HG02623 (cell line): ENCODE data around the gene MXD4.
"Not testable (repeated sequence)": the region's sequence is repeated elsewhere in the genome, so short reads cannot be mapped to it uniquely, and the experiment has no call there.

Experiments
- ATAC-seq: cut with Tn5 transposase; IDR thresholded peaks from one replicate; pipeline ENCODE4 v1.9.1; 2021; ENCODE audit warnings: moderate library complexity; ENCODE audit not compliant: unreplicated experiment

MXD4 gene

DNA sequence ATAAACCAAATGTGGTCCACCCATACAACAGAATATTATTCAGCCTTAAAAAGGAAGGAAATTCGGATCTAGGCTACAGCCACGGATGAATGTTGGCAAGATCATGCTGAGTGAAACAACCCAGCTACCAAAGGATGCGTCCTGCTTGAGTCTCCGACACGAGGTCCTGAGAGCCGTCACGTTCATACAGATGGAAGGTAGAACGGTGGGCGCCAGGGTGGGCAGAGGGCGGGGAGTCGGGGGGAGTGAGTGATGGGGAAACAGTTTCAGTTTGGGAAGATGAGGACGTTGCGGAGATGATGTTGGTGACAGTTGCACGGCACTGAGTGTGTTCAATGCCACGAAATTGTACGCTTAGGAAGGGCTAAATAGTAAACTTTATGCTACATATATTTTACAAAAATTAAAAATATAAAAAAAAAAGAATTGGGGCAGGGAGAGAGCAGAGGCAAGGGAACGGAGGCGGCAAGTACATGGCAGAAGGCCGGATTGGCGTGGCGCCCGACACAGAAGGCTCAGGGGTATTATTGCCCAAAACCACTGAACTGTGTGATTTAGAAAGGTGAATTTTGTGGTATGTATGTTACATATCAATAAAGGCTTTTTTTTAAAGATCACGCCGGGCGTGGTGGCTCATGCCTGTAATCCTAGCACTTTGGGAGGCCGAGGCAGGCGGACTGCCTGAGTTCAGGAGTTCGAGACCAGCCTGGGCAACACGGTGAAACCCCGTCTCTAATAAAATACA is 14.8 kb upstream of the MXD4 start:
- no peak for ATAC-seq

DNA sequence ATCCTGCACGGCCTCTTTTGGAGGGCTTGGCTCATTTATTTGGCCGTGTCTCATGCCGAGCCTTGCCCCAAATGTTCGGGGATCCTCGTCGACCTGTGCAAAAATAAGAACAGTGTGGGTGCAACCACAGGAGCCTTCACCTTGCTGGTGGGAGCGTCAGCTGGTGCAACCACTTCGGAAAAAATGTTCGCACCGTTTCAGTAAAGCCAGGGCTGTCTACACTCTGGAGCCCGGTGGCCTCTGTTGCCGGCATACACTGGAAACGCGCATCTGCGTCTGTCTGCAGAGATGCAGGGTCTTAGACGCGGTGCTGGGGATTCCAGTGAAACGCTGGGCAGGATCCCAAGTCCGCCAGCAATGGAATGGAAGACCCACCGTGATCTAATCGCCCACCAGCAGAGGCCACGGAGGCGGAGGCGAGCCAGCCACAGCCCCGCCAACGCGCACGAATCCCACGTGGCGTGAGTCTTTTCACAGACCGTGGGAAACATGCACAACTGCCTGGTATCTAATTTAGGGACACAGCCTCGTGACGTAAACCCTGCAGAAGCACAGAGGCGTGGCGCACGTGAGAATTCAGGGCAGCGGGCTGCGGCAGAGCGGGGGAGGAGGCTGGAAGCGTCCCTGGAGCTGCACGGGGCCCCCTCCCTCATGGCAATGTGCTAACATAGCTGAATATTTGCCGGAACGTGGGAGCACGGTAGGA is 13.8 kb upstream of the MXD4 start:
- no peak for ATAC-seq

GRCh38 chr4:2275044-2275397 is 13.1 kb upstream of the MXD4 start:
- ATAC-seq: not testable (repeated sequence)

GRCh38 chr4:2274320-2275043 is 12.6 kb upstream of the MXD4 start:
- no peak for ATAC-seq

GRCh38 chr4:2273657-2274319 is 11.9 kb upstream of the MXD4 start:
- ATAC-seq: no peak

DNA sequence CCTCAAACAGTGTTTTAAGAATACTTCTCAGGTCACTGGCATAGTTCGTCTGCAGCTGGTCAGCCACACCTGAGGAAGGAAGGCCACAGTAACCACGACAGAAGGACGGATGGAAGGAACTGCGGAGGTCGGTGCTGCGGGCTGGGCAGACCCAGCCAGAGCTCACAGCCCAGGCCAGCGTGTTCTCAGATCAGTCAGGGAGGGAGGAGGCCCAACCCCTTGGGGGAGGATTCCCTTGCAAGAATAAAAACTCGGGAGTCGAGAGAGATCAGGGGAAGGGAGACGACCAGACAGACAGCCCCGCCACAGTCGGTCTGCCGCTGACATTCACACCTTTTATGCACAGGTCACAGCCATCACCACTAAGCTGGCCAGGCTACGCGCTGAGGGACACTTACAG is 11.3 kb upstream of the MXD4 start:
- ATAC-seq: no peak

GRCh38 chr4:2272828-2273120 is 10.9 kb upstream of the MXD4 start:
- ATAC-seq: no peak

- no peak for ATAC-seq
These were observed 10.3 kb upstream of the MXD4 start for GRCh38 chr4:2272026-2272827.

DNA sequence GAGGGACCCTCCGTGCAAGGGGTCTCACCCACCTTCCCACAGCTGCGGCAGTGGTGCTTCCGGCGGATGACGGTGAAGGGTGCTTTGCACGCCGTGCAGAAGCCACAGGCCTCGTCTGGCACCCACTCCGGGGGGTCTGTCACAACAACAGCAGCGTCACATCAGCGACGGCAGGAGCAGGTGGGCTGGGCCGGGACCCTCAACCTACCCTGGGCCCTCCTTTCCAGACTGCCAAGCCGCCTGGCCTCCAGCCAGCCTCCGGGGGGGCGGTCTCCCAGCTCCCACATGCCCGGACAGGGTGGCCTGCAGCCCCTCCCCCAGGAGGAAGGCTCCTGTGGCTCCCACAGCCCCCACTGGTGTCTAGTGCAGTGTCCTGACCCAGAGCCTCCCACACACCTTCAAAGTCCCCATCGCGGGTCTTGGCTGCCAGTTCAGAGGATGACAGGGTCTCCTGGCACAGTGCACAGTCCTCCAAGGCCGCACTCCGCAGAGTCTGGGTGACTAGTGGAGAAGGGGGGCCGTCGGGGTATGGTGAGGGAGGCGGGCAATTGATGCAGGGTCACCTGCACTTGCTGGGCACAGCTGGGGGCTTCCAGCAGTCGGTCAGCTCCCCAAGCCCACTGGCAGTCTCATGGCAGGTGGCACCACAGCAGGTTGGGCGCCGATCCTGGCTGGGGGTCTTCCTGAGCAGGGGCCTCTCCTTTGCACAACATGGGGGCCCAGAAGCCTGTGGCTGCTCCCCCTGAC is 9.5 kb upstream of the MXD4 start:
- ATAC-seq: no peak

- ATAC-seq: no peak
These were observed 8.6 kb upstream of the MXD4 start for GRCh38 chr4:2270341-2271165.

DNA sequence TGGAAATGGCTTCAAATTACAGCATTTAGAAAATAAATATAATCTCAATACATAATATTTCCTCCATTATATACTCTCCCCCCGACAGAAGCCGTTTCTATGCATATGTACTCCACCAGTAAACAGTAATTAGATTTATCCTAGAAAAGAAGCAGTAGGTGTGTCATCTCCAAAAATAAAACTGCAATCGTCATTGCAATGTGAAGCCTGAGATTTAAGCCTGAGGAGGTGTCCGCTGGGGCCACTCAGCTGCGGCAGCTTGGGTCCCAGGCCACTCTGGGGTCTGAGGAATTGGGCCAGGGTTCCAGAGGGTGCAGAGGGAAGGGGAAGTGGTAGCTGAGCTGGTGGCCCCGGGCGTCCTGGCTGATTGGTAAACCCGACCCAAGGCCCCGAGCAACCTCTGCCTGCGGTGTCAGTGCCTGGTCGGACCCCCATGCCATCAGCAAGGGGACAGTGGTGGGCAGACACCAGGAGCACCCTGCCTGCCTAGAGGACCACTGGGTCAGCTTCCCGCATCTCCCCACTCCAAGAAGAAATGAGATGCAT is 7.8 kb upstream of the MXD4 start:
- no peak for ATAC-seq

DNA sequence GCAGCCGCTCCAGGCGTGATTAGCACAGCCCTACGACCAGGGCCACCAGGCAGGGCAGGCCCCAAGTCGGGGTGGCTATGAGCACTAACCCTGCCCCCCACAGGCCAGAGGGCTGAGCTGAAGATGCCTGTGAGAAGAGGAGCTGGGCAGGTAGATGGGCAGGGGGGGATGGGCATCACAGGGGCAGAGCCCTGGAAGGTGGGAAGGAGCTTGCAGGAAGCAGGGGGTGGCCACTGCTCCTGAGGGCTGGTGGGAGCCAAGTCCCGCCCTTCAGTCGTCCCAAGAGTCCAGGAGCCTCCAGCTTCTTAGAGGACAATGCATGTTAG is 7.3 kb upstream of the MXD4 start:
- ATAC-seq: no peak

GRCh38 chr4:2268357-2269205 is 6.7 kb upstream of the MXD4 start:
- ATAC-seq: no peak

- no peak for ATAC-seq
These were observed 5.9 kb upstream of the MXD4 start for GRCh38 chr4:2267841-2268240.

DNA sequence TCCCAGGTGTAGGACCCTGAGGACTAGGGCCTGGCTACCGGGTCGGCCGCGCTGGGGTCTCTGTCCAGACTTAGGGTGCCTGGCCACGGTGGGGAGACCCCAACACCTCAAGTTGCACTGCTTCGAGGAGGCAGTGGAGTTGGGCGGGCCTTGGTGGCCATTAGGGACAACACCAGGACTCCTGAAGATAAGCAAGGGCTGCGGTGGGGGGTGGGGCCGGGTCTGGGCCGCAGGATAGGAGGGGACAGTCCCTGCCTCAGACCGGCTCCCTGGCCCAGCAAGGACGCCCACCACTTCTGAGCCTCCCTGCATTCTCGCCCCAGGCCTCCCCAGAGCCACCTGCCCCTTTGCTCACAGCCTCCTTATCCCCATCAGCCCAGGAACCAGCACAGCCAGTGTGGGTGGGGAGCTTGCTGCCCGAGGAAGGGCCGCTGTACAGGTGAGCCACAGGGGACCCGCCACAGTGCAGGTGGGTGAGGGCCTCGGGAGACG is 5.5 kb upstream of the MXD4 start:
- ATAC-seq: no peak

DNA sequence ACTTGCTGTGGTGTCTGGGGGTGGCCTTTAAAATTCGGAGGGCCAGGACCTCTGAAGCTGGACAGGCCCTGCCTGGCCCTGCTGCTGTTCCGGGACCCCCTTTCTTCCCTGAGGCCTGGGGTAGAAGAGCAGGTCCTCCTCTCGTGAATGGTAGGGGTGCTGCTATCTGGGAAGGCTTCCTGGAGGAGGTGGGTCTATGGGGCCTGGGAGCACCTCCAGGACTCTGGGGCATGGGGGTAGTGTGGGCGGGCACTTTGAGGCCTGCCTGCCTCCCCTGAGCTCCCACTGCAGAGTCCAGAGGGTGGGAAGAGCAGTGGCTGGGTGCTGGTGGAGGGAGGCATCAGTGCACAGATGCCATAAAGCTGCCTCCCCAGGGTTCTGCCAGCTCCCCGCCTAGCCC is 4.9 kb upstream of the MXD4 start:
- ATAC-seq: no peak

- no peak for ATAC-seq
These were observed 4.3 kb upstream of the MXD4 start for GRCh38 chr4:2266181-2266580.
